IMR-90 (cell line): ENCODE data around the gene ITSN2. TPM values are rescaled to one million over a fixed set of nuclear protein-coding genes. Genes with fewer than 3 reads are reported as not detected.

Experiments
- ATAC-seq: fragments of 200-7000 bp; cut with Tn5 transposase; 2 replicates; pipeline ENCODE4 v1.9.1; 2020; ENCODE audit warnings: low read depth, mild to moderate bottlenecking, moderate library complexity
- BruUV-seq: library from RNA; stranded (reverse); fragments of 400-500 nt; replicated peaks from 2 replicates; lab custom pipeline; 2021; lab: Mats Ljungman, UMichigan
- CTCF ChIA-PET: fragments of 300-600 bp; formaldehyde crosslinking; extraction: SDS; loops from one replicate; lab custom pipeline; 2021; ENCODE audit warnings: antibody characterized with exemption; lab: Yijun Ruan, JAX
- POLR2A ChIA-PET: fragments of 300-600 bp; sonication (Branson Sonifier 250); formaldehyde crosslinking; loops from one replicate; lab custom pipeline; 2022; ENCODE audit warnings: antibody characterized with exemption; ENCODE audit not compliant: unreplicated experiment; lab: Charles Lee
- DNase-seq: peaks from one replicate; pipeline ENCODE4 v3.0.0; 2013
- H2AFZ ChIP-seq: replicated peaks from 2 replicates; pipeline ENCODE3; 2013; ENCODE audit warnings: low read length, mild to moderate bottlenecking; ENCODE audit not compliant: poor library complexity
- H2AK5ac ChIP-seq: 2 replicates; pipeline ENCODE4 v1.6.1; 2013; ENCODE audit warnings: low read depth, low read length, inconsistent platforms
- H2AK9ac ChIP-seq: replicated peaks from 2 replicates; pipeline ENCODE3; 2013; ENCODE audit warnings: mild to moderate bottlenecking, low read depth, low read length, moderate library complexity; ENCODE audit not compliant: poor library complexity
- H2BK120ac ChIP-seq: 2 replicates; pipeline ENCODE4 v1.6.1; 2013; ENCODE audit warnings: low read depth, low read length, inconsistent platforms
- H2BK15ac ChIP-seq: 3 replicates; pipeline ENCODE4 v1.6.1; 2013; ENCODE audit warnings: low read depth, low read length, inconsistent platforms
- H2BK20ac ChIP-seq: 2 replicates; pipeline ENCODE4 v1.6.1; 2013; ENCODE audit warnings: low read depth, mild to moderate bottlenecking, inconsistent platforms, low read length, moderate library complexity
- H2BK5ac ChIP-seq: 2 replicates; pipeline ENCODE4 v1.6.1; 2013; ENCODE audit warnings: mild to moderate bottlenecking, low read depth, low read length, inconsistent platforms; ENCODE audit not compliant: poor library complexity, severe bottlenecking
- H3K14ac ChIP-seq: replicated peaks from 2 replicates; pipeline ENCODE4 v1.6.1; 2013; ENCODE audit warnings: low read depth, low read length, inconsistent platforms
- H3K18ac ChIP-seq: 2 replicates; pipeline ENCODE4 v1.6.1; 2013; ENCODE audit warnings: low read depth, low read length, control low read depth
- H3K23ac ChIP-seq: 2 replicates; pipeline ENCODE4 v1.6.1; 2013; ENCODE audit warnings: low read depth, low read length, inconsistent platforms
- H3K27ac ChIP-seq: 2 replicates; pipeline ENCODE4 v1.5.1; 2013; ENCODE audit warnings: mild to moderate bottlenecking, control low read depth, low read length; ENCODE audit not compliant: insufficient read depth
- H3K27me3 ChIP-seq: 2 replicates; pipeline ENCODE4 v1.6.1; 2013; ENCODE audit warnings: low read length; ENCODE audit not compliant: control insufficient read depth, insufficient read depth
- H3K36me3 ChIP-seq: 2 replicates; pipeline ENCODE4 v1.6.1; 2013; ENCODE audit warnings: low read length, mixed read lengths; ENCODE audit not compliant: control insufficient read depth, insufficient read depth
- H3K4ac ChIP-seq: 2 replicates; pipeline ENCODE4 v1.6.1; 2013; ENCODE audit warnings: low read depth, low read length, inconsistent platforms
- H3K4me1 ChIP-seq: 2 replicates; pipeline ENCODE4 v1.6.1; 2013; ENCODE audit warnings: low read length, mixed read lengths; ENCODE audit not compliant: control insufficient read depth, insufficient read depth
- H3K4me2 ChIP-seq: 2 replicates; pipeline ENCODE4 v1.6.1; 2013; ENCODE audit warnings: low read depth, mild to moderate bottlenecking, control low read depth, low read length, moderate library complexity
- H3K4me3 ChIP-seq: 2 replicates; pipeline ENCODE4 v1.5.1; 2013; ENCODE audit warnings: low read depth, mild to moderate bottlenecking, control low read depth, low read length, moderate library complexity; ENCODE audit not compliant: insufficient read depth
- H3K56ac ChIP-seq: 2 replicates; pipeline ENCODE4 v1.6.1; 2013; ENCODE audit warnings: low read length, inconsistent platforms; ENCODE audit not compliant: insufficient read depth; ENCODE audit errors: extremely low read depth
- H3K79me1 ChIP-seq, 2 experiments: 2 replicates each; pipeline ENCODE4 v1.6.1; 2013; ENCODE audit warnings: low read length in 2 of 2, inconsistent platforms in 1 of 2, low read depth in 1 of 2
- H3K9ac ChIP-seq: 2 replicates; pipeline ENCODE4 v1.6.1; 2013; ENCODE audit warnings: low read depth, low read length, control low read depth
- H3K9me1 ChIP-seq: 2 replicates; pipeline ENCODE4 v1.6.1; 2013; ENCODE audit warnings: low read length, inconsistent platforms; ENCODE audit not compliant: insufficient read depth
- H3K9me3 ChIP-seq: 2 replicates; pipeline ENCODE4 v1.6.1; 2013; ENCODE audit warnings: low read length; ENCODE audit not compliant: control insufficient read depth, insufficient read depth
- H4K20me1 ChIP-seq: 2 replicates; pipeline ENCODE4 v1.6.1; 2013; ENCODE audit warnings: low read length, inconsistent platforms; ENCODE audit not compliant: insufficient read depth
- H4K5ac ChIP-seq: 2 replicates; pipeline ENCODE4 v1.6.1; 2013; ENCODE audit warnings: mild to moderate bottlenecking, low read depth, low read length, control low read depth
- H4K8ac ChIP-seq, 2 experiments: 2 replicates each; pipeline ENCODE4 v1.6.1; 2013; ENCODE audit warnings: low read depth in 2 of 2, low read length in 2 of 2, control low read depth in 1 of 2, inconsistent platforms in 1 of 2
- H4K91ac ChIP-seq: 2 replicates; pipeline ENCODE4 v1.6.1; 2013; ENCODE audit warnings: low read depth, low read length, inconsistent platforms; ENCODE audit not compliant: insufficient read depth
- CEBPB ChIP-seq: IDR thresholded peaks from 2 replicates; pipeline ENCODE4 v1.6.1; 2012; ENCODE audit warnings: low read depth, low read length, improper control_type of control experiment
- FOS ChIP-seq: fragments of 150-350 bp; IDR thresholded peaks from 2 replicates; pipeline ENCODE4 v1.6.1; 2016; ENCODE audit warnings: low read depth, low read length
- MAFK ChIP-seq: IDR thresholded peaks from 2 replicates; pipeline ENCODE4 v1.6.1; 2012; ENCODE audit warnings: low read depth, low read length, improper control_type of control experiment
- RAD21 ChIP-seq: IDR thresholded peaks from 2 replicates; pipeline ENCODE4 v1.6.1; 2012; ENCODE audit warnings: low read length, improper control_type of control experiment
- RFX5 ChIP-seq: IDR thresholded peaks from 2 replicates; pipeline ENCODE4 v1.8.0; 2012; ENCODE audit warnings: low read depth, mild to moderate bottlenecking, low read length, moderate library complexity
- WGBS, 2 experiments: methylation state at CpG; one replicate each; pipeline versions ENCODE4 v1.1.5 to v1.1.7; 2013; ENCODE audit warnings: missing lambda C conversion rate in 2 of 2; ENCODE audit not compliant: insufficient read length in 1 of 2; ENCODE audit errors: extremely low coverage in 2 of 2; 5-methylcytosine and 5-hydroxymethylcytosine counted together
- dilution Hi-C: fragments of 300-500 bp; cut with HindIII; formaldehyde crosslinking; loops from one replicate; pipeline ENCODE4 v1.14.3; 2018; ENCODE audit warnings: low sequenced_read_pairs; ENCODE audit not compliant: unreplicated experiment
- in situ Hi-C: fragments of 300-500 bp; cut with MboI; formaldehyde crosslinking; loops from 3 replicates; pipeline ENCODE4 v1.14.3; 2019; ENCODE audit warnings: low sequenced_read_pairs, inconsistent platforms, mixed read lengths
- intact Hi-C: fragments of 100-400 bp; cut with micrococcal nuclease; formaldehyde crosslinking; loops from 2 replicates; pipeline ENCODE4 v1.10.0; 2022
- polyA plus RNA-seq, 3 experiments: library from polyadenylated mRNA; depleted of rRNA; stranded (reverse); fragments of >200 nt; gene quantifications; 2 replicates each; pipeline ENCODE4 v1.2.3, GENCODE V29; 2012; ENCODE audit warnings: low replicate concordance in 1 of 3
- total RNA-seq: library from RNA; depleted of rRNA; stranded (reverse); fragments of >200 nt; gene quantifications from 2 replicates; pipeline ENCODE4 v1.2.3, GENCODE V29; 2012
- TF ChIP-seq, protein P1 (sequence below): fragments of 150-350 bp; IDR thresholded peaks from 2 replicates; pipeline ENCODE4 v1.6.1; 2017; ENCODE audit warnings: mild to moderate bottlenecking, antibody characterized with exemption, low read length, low read depth
- TF ChIP-seq, protein P2 (sequence below): conservative IDR thresholded peaks from 2 replicates; pipeline ENCODE4 v1.5.1; 2012; ENCODE audit warnings: mild to moderate bottlenecking, low read depth, low read length, improper control_type of control experiment

The ITSN2 gene
- total and polyA plus RNA-seq, 2 of the 4 experiments (the other 2 are of a cell fraction): 10.7 to 17.2 TPM

DNA sequence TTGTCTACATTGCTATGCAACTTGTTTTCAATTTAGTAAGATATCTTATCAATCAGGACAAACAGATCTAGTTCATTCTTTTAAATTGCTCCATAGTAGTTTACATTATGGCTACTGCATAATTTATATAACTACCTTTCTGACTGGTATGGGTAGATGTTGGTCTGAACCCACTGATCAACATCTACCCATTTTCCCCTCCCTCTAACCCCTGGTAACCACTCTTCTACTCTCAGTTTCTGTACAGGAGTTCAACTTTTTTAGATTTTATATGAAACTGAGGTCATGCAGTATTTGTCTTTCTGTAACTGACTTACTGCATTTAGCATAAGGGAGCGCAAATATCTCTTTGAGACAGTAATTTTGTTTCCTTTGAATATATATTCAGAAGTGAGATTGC, 73.2 kb downstream of the ITSN2 start:
- POLR2A ChIA-PET: no interaction called here
- in situ Hi-C loops (no loop called here), intact Hi-C loops (no loop called here), dilution Hi-C loops (no loop called here)
- Histone ChIP-seq H3K4me1 (no peaks in the 10 kb centered on the region), H3K9me3 (no peaks in the 10 kb centered on the region), H2AFZ (no peak overlapping the region), H2BK120ac (no peak overlapping the region), H2BK15ac (no peak overlapping the region), H4K8ac (no peak overlapping the region), H3K9ac (no peak overlapping the region), H4K5ac (no peak overlapping the region), H3K56ac (no peak overlapping the region), H3K27me3 (no peaks in the 10 kb centered on the region), H4K20me1 (no peaks in the 10 kb centered on the region), H2BK5ac (no peak overlapping the region), H4K91ac (no peak overlapping the region), H3K4ac (no peak overlapping the region), H3K14ac (no peak overlapping the region), H3K36me3 (peaks cover 4% of the 10 kb centered on the region; the same call in 1 of the 2 replicates), H3K27ac (no peak overlapping the region), H2AK5ac (no peak overlapping the region), H3K79me1 (no peaks in the 10 kb centered on the region), H2AK9ac (no peak overlapping the region), H3K4me3 (no peak overlapping the region), H3K23ac (no peak overlapping the region), H3K9me1 (peaks cover 2% of the 10 kb centered on the region; the same call in 1 of the 2 replicates), H3K4me2 (no peak overlapping the region), H3K18ac (no peak overlapping the region), H2BK20ac (no peak overlapping the region)
- no TSS peak for BruUV-seq
- DNase-seq: no peak
- WGBS, 2 experiments: no CpG with 5 or more reads among the region's 1 CpG
- TF ChIP-seq, protein P1, sequence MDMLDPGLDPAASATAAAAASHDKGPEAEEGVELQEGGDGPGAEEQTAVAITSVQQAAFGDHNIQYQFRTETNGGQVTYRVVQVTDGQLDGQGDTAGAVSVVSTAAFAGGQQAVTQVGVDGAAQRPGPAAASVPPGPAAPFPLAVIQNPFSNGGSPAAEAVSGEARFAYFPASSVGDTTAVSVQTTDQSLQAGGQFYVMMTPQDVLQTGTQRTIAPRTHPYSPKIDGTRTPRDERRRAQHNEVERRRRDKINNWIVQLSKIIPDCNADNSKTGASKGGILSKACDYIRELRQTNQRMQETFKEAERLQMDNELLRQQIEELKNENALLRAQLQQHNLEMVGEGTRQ: no peak
- TF ChIP-seq RFX5: no peak
- no peak for TF ChIP-seq RAD21
- TF ChIP-seq CEBPB: no peak
- TF ChIP-seq, protein P2, sequence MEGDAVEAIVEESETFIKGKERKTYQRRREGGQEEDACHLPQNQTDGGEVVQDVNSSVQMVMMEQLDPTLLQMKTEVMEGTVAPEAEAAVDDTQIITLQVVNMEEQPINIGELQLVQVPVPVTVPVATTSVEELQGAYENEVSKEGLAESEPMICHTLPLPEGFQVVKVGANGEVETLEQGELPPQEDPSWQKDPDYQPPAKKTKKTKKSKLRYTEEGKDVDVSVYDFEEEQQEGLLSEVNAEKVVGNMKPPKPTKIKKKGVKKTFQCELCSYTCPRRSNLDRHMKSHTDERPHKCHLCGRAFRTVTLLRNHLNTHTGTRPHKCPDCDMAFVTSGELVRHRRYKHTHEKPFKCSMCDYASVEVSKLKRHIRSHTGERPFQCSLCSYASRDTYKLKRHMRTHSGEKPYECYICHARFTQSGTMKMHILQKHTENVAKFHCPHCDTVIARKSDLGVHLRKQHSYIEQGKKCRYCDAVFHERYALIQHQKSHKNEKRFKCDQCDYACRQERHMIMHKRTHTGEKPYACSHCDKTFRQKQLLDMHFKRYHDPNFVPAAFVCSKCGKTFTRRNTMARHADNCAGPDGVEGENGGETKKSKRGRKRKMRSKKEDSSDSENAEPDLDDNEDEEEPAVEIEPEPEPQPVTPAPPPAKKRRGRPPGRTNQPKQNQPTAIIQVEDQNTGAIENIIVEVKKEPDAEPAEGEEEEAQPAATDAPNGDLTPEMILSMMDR: no peak
- TF ChIP-seq MAFK: no peak
- TF ChIP-seq FOS: no peak
- no peak for ATAC-seq
- CTCF ChIA-PET: no interaction called here
